GM19099 (cell line): ENCODE data around the gene TRAF3.

ENCODE experiments used
- POLR2A ChIP-seq: IDR thresholded peaks from 3 replicates; pipeline ENCODE4 v1.6.1; 2011; ENCODE audit warnings: low read depth; ENCODE audit not compliant: insufficient read length; ENCODE audit errors: extremely low read depth

TRAF3 gene

DNA sequence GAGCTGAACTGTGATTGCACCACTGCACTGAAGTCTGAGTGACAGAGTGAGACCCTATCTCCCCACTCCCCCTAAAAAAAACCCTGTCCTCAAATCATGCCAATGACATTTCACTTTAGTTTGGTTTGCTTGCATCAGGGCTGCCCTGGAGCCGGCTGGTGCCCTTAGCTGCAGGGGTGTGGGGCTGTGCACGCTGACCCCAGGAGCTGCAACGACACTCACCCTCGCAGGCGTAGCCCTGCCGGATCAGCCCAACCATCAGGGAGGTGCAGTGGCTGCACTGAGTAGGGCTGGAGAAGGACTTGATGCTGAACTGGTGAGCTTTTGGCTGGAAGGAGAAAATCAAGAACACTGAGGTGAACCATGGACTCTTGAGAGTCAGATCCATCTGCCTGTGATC is 175.0 kb downstream of the TRAF3 start:
- TF ChIP-seq POLR2A, result no peak

DNA sequence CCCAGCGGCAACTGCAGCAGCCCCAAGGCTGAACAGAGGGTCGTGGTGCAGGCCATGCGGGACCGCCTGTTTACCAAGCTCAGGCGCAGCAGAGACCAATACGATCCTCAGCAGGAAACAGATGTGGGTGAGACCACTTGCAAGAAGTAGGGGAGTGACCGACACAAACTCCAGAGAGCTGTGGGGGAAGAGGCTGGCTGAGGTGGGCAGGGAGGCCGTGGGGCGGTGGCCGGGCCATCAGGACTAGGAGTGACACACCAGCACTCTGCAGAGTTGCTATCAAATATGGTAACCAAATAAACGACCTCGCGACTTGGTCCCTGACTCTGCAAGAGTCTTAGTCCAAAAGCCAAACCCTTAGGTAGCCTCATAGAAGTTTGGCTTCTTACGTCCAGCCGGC is 175.9 kb downstream of the TRAF3 start:
- no peak for TF ChIP-seq POLR2A

DNA sequence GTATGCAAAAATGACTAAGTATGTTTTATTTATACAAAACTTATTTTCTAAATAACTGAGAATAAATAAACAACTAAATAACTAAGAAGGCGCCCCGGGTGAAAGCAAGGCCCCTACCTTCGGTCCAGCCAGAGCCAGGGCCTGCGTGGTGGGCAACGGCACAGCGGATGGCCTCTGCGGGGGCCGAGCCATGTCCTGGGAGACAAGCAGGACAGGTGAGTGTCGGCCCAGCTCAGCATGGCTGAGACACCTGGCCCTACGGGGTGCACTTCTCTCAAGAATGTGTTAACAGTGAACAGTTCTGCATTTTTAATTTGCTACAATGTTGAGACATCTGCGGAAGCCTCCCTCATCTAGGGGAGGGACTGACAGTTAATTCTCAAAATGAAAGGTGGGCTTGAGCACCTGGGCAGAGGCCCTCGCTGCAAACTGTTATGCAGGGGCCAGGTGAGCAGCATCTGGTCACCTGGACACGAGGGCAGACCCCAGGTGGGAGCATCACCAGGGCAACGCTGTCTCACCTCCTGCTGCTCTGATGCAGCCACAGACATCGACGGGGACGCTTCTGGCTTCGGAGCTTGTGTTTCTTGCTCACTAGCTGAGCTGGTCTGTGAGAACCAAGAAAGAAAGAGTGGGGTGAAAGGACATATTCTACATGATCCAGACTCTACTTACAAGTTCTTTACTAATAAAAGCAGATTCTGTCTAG is 177.0 kb downstream of the TRAF3 start:
- TF ChIP-seq POLR2A, result no peak

DNA sequence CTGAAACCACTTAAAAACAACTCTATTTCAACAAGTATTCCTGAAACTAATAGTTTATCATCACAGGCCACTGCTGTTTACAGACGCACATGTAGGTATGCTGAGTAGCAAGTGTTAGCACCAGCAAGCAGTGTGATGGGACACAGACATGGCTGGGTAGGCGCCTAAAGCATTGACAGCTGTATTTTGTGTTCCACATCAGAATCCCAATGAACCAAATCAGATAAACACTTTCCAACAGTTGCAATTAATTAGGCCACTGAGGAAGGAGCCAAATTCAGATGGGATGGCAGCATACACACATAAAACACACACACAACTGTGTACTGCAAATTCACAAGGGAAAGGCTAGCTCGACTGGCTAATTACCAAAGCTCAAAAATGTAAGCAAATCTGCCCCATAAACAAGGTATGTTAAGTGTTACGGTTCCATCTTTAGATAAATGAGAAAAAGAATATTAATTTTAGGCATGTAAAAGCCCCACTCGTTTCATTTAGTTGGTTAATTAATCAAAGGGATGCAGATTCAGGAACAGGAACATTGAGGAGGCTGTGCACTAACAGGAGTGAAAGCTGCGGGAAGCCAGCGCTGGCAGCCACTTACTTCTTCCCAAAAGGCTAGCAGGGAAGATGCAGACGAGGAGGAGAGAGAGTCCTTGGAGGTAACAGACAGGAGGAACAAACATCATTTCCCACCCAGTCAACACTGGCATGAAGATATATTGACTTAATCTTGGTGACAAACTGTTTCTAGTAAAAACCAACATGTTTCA is 178.6 kb downstream of the TRAF3 start:
- TF ChIP-seq POLR2A, result no peak

DNA sequence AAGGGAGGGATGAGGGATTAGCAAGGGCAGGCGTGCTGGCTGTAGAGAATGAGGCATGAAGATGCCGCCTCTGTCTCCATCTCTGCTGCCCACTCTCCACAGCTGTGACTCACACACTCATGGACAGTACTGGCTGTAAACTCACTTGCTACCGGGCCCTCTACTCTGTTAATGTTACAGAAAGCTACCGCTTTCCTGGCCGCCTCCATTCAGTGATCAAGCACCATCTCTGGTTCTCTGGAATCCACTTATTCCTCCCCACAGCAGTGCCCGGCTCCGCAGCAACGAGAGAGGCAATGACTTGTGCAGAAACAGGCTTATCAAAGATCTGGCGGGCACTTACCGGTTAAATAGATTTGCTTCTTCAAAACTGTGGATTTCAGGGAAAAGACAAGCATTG is 180.0 kb downstream of the TRAF3 start:
- TF ChIP-seq POLR2A, result no peak

DNA sequence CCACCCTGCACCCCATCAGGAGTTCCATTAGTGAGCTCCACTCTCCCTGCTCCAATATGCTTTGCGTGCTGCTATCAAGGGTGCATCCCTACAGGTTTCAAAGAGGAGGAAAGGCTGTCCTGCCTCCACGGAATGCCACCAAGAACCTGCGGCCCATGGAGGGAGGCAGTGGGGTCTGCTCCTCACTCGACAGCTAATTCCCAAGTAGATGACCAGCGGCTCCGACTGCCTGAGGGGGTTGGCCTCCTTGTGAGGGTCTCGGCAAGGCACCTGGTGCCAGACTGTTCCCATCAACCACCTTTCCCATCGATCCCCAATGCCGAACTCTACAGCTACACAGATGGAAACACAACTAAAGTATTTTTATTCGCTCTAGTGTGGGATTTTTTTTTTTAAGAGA is 181.2 kb downstream of the TRAF3 start:
- TF ChIP-seq POLR2A, result no peak
